ENCODE measurements around the gene BCAN.

GRCh38 chr1:156629823-156630449 lies 12.0 kb upstream of the BCAN start:
- TF ChIP-seq, protein P1, sequence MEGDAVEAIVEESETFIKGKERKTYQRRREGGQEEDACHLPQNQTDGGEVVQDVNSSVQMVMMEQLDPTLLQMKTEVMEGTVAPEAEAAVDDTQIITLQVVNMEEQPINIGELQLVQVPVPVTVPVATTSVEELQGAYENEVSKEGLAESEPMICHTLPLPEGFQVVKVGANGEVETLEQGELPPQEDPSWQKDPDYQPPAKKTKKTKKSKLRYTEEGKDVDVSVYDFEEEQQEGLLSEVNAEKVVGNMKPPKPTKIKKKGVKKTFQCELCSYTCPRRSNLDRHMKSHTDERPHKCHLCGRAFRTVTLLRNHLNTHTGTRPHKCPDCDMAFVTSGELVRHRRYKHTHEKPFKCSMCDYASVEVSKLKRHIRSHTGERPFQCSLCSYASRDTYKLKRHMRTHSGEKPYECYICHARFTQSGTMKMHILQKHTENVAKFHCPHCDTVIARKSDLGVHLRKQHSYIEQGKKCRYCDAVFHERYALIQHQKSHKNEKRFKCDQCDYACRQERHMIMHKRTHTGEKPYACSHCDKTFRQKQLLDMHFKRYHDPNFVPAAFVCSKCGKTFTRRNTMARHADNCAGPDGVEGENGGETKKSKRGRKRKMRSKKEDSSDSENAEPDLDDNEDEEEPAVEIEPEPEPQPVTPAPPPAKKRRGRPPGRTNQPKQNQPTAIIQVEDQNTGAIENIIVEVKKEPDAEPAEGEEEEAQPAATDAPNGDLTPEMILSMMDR (IDR thresholded peaks at IDR 0.05; ENCODE audit: low read length), result no peak
- no peak for TF ChIP-seq EZH2phosphoT487 (IDR thresholded peaks at IDR 0.05; ENCODE audit: low read length)
